Kidney glomerular epithelial cell (primary cell): ENCODE data around the gene CREB5.
A peak's percentile ranks its signal among the peaks of the same experiment; 100 is the strongest.

Experiments
- DNase-seq: peaks from one replicate; lab custom pipeline; 2025; lab: John Stamatoyannopoulos, UW

The CREB5 gene

DNA sequence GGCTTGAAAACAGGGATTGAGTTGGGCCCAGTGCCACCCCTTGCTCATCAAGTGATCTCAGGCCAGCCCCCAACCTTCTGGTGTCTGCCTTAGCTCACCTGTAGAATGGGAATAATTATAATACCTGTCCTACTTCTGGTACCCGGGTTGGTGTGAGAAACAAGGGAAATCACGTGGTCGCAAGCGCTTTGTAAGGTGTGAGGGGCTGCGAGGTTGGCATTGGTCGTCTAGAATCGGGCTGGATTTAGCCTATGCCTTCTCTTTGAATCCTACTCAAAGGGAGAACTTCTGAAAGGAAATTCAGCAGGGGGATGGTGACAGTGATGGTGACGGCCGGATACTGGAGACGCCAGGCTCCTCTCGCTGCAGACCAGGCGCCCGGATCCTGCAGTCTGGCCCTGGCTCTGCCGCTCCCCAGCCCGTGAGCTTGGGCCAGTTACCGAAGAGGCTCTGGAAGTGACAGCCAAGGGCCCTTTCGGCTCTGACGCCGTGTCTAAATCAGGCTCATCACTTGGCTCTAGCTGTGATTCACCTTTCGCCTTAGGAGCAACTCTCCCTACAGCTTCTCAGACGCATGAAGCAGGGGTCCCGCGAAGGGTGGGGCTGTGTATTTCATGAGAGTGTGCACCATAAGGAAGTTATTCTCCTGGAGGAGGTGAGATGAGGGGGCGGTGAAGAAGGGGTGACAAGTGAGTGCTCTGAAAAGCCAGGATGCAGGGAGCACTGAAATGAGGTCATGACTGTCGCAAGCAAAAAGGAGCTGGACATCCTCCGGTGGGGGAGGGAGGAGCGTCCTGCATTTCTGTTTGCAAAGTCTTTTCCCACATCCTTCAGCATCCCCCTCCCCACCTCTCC is 4.0 kb upstream of the CREB5 start:
- DNase-seq, result peak; percentile 86

DNA sequence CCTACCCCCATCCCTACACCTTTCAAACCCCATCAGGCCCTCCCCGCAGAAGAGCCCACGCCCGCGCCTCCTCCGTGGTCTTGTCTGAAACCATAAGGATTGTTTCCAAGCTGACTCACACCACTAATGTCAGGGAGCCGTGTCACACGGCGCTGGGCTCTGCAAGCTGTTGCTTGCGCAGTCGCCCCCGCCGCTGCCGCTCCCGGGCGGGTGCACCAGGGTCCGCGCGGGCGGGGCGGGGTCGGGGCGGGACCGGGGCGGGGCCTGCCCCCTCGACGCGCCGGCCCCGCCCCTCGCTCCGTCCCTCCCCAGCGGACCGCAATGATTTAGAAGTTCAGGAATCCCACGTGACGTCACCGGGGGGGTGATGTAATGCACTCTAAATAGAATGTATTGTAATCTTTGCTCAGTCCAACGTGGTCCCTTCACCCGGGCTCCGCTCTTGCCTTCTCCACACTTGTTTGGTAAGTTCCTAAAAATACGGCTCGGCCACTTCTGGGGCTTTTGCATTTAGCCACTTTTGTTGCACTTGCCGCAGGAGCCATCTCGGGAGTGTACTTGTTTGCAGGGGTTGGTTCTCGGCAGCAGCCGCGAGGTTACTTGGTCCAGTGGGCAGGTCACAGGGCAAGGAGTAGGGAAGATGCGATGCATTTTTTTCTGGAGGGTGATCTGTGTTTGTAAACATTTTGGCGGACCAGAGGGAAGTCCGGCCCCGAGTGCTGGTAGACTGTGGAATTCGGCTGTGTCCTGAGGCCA is 3.2 kb upstream of the CREB5 start:
- DNase-seq, result peak; percentile 91

DNA sequence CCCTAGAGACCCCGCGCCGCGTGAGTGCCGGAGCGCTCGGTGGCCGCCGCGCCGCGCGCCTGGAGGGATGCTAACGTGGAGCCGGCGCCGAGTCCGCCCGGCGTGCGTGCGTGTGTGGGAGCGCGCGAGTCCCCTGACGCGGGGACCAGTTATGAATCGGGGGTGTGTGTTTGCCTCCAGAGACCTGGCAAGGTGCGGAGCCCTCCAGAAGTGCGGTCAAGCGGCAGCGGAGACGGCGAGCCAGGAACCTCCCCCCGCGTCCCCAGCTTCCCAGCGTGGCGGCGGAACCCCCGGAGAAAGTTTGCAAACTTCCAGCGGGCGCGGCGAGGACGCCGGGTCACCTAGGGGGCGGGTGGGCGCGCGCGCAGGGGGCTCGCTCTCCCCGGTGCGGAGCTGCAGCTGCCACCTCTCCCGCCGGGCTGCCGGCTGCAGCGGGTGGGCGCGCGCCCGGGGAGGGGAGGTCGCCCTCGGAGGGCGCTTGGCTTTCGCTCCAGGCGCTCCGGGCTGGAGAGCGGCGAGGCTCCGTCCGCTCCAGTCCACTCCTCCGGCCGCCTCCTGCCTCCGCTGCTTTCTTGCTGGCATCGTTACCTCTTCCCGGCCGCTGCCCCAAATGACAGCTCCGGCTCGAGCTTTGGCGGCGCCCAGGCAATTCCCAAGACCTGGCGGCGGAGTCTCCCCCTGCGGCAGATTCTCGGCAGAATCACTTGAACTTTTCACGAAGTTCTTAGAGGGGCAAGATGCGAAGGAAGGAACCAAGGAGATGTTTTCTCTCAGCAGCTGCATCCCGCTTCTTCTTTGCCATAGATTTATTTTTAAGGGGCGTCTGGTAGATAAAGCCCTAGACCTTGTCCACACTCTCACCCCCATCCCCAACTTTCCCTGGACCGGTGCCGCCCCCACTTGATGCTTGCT is 2.3 kb upstream of the CREB5 start:
- no peak for DNase-seq

DNA sequence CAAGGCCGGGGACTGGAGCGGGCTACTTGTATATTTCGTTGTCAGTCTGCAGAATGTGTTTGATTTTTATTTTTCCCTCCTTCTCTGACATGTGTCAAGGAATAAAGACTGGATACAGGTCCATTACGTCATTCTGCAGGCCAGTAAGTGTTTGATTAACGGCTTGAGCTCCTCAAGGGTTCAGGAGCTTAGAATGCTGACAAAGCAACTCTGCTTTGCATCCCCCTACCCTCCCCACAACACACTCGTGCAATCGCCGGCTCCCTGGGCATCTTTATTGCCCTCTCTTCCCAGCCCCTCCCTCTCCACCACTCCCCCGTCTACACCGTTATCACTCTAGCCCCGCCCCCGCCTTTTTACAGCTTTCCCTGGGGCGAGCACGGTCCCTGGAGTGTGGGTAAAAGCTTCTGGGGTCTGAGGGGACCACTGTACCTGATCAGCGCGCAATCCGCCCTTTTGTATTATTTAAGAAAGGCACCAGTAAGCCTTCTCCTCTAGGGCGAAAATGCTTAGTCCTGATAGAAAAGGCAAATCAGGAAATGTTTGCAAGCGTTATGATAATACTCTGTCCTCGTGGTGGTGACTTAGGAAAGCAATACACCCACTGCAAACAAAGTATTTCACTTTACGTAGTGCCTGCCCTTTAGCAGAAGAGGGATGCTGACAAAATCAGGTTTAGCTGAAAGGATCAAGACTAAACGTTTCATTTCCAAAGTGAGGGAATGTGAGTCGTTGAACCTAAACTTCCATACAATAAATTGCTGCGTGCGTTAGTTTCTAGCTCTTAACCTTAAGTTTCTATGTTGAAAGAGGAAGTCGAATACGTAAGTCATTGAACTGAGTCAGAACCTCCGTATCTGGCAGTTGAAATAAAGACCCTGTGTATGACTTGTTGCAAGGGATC is 1.4 kb upstream of the CREB5 start:
- DNase-seq, result peak; percentile 42

DNA sequence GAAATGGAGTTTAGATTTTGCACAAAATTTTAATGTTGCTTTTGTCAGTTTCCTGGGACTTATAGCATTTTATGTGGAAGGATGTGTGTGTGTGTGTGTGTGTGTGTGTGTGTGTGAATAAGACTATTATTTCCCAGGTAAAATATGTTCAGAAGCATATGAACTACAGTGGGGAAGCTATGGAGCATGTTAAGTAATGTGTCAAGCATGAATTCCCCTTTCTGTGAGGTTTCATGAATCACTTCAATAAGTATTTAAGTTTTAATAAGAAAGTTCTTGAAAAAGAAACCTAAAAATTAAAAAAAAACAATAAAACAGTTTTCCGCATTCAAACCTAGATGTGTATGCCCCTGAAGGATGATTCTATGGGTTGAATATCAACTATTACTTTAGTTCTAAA is 693 bp downstream of the CREB5 start:
- DNase-seq, result no peak

DNA sequence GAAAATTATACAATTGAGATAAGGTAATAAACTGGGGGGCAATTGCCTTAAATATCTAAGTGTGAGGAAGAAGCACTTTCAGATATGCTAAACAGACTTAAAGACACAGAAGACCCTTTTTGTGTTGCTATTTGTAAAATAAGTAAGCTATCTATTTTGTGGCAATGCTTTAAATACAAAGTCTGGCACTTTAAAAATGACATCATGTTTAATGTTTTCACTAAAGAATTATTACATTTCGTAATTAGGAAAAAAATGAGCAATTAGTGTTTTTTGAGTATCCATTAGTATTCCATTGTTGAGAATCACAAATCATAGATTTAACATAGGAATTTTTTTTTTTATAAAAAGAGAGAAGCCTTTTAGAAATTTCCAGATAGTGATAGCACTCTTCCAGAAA is 2.1 kb downstream of the CREB5 start:
- no peak for DNase-seq

- DNase-seq, result no peak
Observed at GRCh38 chr7:28417321-28417940, 5.1 kb downstream of the CREB5 start.

DNA sequence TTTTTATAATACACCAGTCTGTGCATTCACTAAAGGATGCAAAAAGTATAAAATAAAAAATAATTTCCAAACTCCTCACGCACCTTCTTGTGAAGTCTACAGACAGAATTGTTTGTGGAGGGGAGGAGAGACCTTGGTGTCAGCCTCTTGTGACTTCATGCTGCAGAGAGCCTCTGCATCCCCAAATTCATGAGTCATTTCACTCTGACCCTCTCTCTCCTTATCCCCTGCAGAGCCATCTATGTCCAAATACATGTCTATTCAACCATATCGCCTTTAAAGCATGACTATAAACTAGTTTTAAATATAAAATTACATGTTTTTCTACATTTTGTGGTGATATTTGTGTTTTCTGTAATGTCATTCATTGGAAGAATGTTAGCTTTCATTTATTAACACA is 6.0 kb downstream of the CREB5 start:
- DNase-seq, result no peak

GRCh38 chr7:28418966-28419365 is 6.6 kb downstream of the CREB5 start:
- no peak for DNase-seq

DNA sequence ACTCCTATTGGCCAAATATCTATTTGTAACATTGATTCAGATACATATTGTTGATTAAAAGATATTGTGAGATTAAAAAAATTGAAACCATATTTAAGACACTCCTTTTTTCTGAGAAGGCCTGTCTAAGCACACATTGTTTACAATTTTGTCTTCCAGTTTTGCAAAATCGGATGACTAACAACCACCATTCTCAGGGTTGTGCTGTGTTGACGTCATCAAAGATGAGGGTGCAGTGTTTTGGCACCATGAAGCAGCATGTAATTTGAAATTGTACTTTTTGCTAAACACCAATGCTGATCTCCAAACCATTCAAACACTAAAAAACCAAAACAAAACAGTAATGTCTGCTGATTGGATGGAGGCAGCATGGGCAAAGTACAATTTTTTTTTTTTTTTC is 7.4 kb downstream of the CREB5 start:
- no peak for DNase-seq

DNA sequence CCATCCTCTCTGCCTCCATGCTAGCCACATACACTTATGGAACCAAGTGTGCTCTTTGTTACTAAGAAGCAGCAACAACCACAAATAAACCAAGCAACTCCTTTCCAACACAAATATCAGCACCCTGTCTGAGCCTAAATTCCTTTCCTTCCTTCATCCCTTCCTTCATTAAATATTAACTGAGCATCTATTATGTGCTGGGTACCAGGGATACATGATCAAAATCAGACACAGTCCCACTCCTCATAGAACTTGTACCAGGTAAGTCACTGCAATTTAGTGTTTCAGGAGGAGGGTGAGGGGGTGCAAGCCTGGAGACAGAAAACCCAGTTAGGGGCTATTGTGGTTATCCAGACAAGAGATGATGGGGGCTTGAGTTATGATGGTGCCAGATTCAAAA is 10.8 kb downstream of the CREB5 start:
- no peak for DNase-seq

GRCh38 chr7:28423918-28424514 is 11.7 kb downstream of the CREB5 start:
- DNase-seq, result no peak

DNA sequence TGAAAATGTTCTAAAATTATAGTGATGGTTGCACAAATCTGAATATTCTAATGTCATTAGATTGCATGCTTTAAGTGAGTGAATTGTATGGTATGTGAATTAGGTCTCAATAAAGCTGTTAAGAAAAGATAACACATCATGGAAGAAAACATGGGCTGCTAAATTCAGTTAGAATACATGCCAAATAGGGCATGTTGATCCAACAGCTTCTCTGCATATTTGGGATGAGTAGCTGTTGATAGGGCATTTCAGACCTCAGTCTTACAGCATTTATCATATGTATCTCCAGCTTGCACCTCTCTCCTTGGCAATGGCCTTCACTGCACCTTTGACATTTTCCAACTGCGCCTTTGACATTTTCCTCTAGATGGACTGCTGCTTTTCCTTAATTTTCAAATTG is 13.2 kb downstream of the CREB5 start:
- DNase-seq, result no peak

- no peak for DNase-seq
Observed at GRCh38 chr7:28427236-28427635, 14.9 kb downstream of the CREB5 start.

GRCh38 chr7:28430616-28431015 is 18.3 kb downstream of the CREB5 start:
- no peak for DNase-seq

DNA sequence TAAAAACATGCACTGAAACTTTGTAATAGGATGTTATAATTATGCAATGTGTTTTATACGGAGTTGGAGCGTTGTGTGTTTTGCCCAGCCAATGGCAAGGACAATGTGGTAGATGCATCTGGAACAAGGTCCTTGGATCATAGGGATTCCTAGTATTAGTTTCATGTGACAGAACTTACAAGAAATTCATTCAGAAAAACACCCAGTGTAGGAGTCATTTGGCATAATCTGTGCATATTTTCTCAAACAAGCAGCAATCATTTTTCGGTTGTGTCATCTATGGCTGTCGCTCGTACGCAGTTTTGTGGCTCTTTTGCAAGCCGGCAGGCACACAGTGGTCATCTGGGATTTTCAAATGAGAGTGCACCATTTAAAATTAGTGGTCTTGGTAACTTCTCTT is 19.8 kb downstream of the CREB5 start:
- DNase-seq, result no peak

GRCh38 chr7:28433039-28433438 is 20.7 kb downstream of the CREB5 start:
- DNase-seq, result no peak

DNA sequence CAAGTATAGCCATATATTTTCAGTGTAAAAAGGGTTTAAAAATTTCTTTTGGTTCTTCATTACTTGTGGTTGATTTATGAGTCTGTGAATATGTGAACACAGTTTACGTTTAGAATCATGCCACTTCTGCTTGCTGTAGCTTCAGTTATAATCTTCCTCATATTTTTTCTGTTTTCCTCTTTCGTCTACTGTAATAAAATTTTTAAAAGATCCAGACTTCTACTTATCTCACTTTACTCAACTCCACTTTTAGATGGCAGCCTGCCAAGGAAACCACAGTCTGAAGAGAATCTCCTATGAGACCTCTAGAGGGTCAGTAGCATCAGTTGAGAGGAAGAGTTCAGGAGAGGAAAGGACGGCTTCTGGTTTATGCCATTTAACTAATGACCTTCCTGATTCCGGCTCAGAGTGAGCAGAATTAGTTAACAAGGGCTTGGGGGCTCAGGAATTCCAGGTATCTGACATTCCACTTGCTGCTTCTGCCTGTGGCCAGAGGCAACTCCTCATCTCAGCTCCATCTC is 21.4 kb downstream of the CREB5 start:
- DNase-seq, result peak; percentile 55

DNA sequence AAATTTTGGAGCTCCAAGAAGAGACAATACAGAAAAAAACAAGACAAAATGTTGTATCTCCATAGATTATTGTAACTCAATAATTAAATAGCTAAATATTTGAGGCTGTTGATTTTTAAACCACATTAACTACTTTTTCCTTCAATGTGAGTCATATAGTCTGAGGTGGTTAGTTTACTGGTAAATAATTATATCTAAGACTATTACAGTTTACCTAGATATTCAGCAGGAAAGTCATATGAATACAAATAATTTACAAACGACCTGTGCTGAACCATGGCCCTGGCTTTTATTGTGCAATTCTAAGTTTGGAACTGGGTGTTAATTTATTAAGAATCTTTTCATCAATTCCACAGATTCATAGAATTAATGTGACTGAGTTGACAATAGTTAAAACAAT is 22.2 kb downstream of the CREB5 start:
- peak; percentile 16 for DNase-seq

- no peak for DNase-seq
Observed at GRCh38 chr7:28435152-28435551, 22.8 kb downstream of the CREB5 start.
